GDM1 (cell line): ENCODE measurements around the gene RPS27L.
"Not testable (repeated sequence)": the region's sequence is repeated elsewhere in the genome, so short reads cannot be mapped to it uniquely, and the experiment has no call there.

ENCODE experiments used
- DNase-seq: peaks from one replicate; lab custom pipeline; 2025; lab: John Stamatoyannopoulos, UW

The RPS27L gene

DNA sequence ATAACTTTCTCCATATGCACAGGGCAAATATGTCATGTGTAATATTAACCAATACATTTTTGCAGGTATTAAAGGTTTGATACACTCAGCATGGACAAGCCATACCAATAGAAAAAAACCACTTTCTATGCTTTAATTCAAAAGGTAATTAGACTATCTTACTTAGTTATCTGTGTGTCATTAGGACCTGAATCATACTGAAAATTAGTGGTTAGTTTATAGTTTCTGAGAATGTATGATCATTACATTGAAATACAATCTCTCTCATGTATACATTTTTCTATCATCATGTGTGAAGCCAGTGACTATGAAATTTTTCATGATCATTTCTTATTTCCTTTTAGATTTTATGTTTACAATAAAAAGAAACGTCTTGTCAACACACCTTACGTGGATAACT, 16.3 kb downstream of the RPS27L start:
- DNase-seq = no peak

DNA sequence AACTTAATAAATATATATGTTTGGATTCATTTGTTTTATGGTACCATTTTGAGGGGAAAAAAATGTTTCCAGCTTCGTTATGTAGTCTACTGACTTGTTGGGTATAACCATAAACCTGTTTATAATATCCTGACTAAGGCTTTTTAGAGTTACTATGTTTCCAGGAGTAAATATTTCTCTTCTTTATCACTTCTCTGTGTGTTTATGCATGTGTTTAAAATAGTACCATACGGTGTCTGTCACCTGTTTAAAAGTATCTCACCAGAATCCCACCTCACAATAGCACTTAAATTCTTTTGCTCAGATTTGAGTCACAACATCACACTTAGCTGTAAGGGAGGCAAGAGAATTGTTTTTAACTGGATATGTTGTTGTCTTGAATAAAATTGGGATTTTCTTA, 20.5 kb downstream of the RPS27L start:
- no peak for DNase-seq

DNA sequence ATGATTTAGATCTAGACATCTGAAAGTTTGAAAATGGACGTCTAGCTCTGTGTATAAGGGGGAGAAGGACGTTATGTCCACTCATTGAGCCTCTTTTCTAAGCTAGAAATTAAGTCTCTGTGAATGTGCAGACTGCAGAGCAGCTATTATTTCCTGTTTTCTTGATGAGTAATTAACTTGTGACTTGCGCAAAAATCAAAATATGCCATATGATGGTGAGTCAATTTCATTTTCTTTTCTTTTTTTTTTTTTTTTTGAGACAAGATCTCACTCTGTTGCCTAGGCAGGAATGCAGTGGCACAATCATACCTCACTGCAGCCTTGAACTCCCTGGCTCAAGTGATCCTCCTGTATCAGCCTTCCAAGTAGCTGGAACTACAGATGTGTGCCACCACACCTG, 21.5 kb downstream of the RPS27L start:
- DNase-seq = no peak

DNA sequence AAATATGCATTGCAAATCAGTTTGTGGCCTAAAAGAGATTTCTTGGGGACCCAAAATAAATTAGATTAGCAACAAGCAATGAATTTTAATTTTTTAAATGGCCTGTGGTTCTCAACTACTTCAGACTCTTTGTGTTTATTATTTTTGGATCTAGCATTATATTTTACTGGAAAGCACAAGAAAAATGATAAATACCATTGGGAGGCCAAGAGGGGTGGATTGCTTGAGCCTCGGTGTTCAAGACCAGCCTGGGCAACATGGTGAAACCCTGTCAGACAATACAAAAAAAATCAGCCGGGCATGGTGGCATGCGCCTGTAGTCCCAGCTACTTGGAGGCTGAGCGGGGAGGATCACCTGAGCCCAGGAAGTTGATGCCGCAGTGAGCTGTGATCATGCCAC, 22.0 kb downstream of the RPS27L start:
- no peak for DNase-seq

DNA sequence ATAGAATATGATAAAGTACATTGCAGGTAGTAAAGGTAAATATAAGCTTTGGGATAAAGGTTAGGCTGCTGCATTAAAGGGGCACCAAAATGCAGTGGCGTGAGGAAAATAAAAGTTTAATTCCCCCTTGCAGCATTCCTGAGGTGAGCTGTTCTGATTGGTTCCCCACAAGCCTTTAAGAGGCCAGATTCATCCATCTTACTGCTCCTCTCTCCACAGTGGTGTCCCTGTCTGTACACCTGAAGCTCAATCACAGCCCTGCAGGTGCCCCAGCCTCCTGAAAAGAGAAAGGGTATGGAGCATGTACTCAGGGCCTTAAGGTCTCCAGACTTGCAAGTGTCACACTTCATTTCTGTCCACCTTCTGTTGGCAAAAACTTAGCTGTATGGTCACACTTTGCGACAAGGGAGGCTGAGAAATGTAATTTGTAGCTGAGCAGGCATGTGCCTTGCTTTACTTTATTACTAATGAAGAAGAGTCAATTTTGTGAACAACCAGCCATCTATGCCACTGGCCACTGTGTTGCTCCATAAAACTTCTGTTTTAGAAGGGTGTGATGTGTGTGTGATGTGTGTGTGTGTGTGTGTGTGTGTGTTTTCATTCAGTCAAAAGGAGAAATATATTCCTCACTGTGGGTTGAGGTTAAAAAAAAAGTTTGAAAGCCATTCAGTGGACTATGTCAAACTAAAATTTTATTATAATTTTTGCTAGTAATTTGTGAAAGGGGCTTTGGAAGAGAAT, 22.9 kb downstream of the RPS27L start:
- DNase-seq = no peak

DNA sequence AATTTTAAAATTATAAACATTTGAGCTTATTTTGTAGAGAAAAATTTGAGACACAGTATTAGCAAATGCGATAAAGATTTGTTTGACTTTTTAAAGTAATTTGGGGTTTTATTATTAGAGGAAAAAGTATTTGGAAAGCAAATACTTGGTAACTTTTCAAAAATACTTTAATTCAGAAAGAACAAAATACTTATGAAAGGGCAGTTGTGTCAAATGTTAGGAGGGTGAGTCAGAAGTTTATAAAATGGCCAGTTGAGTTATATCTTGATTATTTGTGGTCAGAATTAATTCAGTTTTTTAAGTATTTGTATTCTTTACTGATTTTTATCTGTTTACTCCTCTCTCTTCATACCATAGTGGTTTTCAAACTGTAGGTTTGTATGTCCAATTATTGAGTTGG, 23.5 kb downstream of the RPS27L start:
- no peak for DNase-seq

DNA sequence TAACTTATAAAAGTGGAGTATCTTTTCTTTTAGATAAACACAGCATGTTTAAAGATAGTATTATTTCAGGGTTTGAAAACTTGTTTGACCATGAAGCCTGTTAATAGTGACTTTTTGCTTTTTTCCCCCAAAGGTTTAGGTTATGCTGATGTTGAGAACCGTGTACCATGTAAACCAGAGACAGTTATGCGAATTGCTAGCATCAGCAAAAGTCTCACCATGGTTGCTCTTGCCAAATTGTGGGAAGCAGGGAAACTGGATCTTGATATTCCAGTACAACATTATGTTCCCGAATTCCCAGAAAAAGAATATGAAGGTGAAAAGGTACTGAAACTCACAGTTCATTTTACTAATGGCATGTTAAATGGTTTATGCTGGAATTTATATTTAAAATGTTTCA, 30.6 kb downstream of the RPS27L start:
- DNase-seq = no peak

DNA sequence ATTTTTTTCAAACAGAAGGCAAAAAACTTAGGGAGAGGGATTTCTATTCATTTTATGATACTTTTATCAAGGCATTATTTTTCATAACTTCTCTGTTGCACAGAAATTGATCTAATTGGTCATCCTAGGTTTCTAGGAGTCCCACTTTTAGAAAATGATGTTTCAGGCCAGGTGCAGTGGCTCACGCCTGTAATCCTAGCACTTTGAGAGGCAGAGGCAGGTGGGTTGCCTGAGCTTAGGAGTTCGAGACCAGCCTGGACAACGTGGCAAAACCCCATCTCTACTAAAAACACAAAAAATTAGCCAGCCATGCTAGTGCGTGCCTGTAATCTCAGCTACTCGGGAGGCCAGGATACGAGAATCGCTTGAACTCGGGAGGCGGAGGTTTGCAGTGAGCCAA, 32.8 kb downstream of the RPS27L start:
- DNase-seq = no peak

DNA sequence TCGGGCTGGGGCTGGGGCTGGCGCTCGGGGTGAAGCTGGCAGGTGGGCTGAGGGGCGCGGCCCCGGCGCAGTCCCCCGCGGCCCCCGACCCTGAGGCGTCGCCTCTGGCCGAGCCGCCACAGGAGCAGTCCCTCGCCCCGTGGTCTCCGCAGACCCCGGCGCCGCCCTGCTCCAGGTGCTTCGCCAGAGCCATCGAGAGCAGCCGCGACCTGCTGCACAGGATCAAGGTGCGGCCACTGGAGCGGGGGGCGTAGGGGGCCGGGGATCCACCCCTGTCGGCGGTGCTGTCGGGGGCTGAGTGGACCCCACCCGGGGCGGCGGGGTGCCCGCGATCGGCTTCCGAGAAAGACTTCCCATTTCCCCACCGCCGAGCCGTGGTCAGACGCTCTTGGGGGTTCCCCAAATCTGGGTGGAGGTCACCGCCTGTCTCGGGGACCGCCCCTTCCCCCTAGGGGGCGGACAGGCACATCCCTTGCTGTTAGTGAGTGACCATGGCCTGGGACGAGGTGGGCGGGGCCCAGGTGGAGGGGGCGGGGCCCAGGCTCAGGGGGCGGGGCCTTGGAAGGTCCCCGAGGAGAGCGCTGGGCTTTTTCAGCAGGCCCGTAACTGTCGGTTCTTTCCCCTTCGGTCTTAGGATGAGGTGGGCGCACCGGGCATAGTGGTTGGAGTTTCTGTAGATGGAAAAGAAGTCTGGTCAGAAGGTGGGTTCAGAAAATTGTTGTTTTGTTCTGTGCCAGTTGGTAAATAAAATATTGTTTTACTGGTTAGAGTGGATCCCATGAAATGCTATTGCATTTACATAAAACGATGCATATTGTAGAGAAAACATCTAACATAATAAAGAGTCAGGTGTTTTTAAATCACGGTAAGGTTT, 35.0 kb downstream of the RPS27L start:
- DNase-seq = peak; percentile 58

DNA sequence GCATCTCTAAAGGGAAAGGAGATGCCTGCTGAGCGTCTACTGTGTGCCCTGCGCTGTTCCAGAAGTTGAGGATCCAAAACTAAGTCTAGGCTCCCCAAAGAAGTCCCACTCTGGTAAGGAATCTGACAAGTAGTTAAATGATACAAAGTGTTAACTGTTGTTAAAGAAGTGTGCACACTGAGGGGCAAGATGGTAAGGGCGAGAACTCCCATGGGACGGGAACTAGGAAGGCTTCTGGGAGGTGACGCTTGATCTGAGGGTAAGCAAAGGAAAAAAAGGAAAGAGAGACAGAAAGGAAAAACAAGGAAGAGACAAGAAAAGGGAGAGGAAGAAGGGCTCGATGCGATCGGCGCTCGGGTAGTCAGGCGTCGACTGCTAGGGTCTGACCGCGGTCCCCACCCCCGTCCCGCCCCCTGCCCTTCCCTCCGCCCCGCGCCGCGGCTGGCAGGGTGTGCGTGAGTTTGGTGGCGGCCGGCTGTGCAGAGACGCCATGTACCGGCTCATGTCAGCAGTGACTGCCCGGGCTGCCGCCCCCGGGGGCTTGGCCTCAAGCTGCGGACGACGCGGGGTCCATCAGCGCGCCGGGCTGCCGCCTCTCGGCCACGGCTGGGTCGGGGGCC, 35.8 kb downstream of the RPS27L start, which contains the start of gene LACTB:
Gene LACTB, plus strand, starts transcription at position 480 of the 620 bp plus-strand sequence. Its CDS starts 11 bp downstream, at position 491.
- peak; percentile 85 for DNase-seq

DNA sequence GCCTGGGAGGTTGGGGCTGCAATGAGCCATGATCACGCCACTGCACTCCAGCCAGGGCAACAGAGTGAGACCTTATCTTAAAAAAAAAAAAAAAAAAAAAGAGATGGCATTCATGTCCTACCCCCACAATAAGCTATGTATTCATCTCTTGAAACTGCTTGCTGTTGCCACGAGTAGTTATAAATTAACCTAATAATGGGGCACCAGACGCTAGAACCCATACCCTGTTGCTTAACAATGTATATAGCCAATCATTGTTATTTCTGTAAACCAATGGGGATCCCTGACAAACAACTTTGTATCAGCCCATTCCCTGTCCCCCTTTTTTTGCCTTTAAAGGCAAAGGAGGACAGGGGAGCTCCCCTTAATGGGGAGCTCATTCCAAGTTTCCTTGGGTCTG, 38.4 kb downstream of the RPS27L start:
- no peak for DNase-seq

DNA sequence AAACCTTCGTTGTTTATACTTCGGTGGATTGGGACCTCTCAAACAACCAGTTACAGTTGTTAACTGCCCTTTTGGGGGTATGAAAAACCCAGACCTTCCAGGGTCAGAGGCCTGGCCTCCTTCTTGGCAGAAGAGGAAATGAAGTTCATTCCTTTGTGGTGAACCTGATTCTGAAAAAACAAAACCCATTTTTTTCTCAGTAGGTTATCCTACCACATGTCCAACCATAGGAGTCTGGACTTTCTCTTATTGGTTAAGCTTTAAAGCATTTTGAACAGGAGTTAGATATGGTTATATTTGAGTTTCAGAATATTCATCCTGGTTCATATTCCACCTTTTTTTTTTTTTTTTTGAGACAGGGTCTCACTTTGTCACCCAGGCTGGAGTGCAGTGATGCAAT, 42.8 kb downstream of the RPS27L start:
- no peak for DNase-seq

DNA sequence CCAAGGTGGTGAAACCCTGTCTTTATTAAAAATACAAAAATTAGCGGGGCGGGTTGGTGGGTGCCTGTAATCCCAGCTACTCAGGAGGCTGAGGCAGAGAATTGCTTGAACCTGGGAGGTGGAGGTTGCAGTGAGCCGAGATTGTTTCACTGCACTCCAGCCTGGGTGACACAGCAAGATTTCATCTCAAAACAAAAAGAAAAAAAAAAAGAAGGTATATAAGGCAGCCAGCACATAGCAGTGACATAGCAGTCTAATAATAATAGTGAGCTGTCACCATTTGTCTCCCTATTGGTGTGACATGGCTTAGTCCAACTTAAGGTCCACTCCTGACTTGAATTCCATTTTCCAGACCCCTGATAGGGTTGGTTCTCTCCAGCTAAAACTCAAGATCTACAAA, 44.4 kb downstream of the RPS27L start:
- DNase-seq = no peak

DNA sequence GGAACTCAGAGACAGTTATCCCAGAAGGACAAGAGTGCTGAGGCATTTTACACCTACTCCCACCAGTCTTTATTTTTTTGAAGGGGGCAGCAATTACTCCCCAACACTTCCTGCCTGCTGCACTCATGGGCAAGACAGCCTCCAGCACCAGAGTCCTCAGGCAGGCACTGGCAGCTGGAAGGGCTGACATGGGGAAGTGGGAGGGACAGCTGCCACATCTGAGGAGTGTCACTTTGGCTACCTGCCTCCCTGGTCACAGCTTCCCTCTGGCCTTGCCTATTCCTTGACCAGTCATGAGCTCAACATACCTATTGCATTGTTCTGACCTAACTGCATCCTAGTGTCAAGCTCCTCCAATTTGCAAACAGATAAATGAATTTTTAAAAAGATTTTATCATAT, 45.8 kb downstream of the RPS27L start:
- DNase-seq = no peak

DNA sequence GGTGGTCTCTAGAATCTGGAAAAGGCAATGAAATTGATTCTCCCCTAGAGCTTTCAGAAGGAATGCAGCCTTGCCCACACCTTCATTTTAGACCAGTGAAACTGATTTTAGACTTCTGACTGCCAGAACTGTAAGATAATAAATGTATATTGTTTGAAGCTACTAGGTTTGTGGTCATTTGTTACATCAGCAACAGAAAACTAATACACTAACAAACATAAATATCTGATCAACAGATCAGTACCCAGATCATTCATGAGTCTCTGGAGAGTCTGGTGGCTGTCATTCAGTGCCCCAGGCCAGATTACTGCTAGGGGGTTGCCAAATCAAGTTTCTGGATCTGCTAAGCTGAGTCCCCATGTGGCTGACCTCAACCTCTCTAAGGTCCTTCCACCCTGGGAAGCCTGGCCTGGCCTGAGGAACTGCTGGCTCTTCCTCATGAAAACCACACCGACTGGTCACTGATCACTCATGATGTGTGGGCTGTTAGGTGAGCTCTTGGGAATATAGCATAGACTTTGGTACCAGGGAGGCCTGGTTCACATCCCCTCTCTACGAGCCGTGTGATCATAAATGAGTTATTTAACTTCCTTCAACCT, 46.8 kb downstream of the RPS27L start:
- DNase-seq = no peak

DNA sequence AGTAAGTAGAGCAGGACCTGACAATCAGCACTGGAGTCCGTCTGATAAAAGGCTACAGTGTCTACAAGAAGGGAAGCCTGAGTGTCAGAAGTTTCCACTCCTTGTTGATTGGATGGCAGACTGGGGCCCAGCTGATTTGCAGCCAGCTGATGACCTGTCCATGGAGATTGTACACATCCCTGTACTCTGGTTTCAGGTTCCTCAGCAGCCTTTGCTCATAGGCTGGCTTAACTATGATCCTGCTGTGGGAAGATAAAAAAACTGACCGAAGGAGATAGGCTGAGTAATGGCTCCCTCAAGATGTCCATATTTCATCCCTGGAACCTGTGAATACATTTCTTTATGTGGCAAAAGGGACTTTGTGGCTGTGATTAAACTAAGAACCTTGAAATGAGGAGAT, 47.4 kb downstream of the RPS27L start:
- DNase-seq = no peak

DNA sequence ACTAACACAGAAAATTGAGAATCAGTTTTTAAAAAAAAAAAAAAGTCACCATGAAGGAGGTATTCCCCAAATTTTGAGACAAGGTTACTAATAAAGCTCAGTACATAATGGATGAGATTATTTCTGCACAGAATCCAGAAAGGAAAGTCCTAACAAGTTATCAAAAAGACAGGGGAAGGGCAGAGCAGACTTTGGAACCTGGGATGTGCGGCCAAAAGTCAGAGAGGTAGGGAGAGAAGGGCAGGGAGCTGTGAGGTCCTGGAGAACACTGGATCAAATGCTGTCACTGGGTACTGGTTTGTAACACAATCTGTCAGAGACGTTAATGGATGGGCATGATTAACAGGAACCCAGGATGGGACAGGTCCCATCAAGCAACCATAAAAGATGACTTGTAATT, 47.8 kb downstream of the RPS27L start:
- no peak for DNase-seq

DNA sequence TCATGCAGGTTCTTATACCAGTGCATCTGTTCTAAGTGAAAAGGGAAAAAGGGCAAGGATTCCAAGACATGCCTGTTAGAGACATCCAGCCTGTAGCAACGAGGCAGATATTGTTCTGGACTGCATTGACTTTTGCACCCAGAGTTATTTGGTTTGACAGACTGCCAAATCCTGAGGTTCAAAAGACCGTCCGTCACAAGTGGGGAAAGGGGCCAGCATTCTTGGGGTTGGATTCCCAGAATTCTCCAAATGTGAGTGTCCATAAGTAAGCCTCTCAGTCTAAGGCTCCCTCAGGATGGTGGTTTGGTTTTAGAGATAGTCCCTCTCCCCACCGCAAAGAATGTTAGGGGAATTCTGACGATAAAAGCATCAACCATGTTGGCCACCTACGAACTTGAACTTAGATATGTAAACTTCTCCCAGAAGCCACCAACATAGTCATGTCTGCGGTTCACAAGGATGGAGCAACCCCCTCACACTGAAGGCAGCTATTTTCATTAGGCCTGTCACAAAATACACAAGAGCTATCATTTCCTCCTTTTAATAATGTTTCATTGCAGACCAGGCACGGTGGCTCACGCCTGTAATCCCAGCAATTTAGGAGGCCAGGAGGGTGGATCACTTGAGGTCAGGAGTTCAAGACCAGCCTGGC, 49.3 kb downstream of the RPS27L start:
- no peak for DNase-seq

DNA sequence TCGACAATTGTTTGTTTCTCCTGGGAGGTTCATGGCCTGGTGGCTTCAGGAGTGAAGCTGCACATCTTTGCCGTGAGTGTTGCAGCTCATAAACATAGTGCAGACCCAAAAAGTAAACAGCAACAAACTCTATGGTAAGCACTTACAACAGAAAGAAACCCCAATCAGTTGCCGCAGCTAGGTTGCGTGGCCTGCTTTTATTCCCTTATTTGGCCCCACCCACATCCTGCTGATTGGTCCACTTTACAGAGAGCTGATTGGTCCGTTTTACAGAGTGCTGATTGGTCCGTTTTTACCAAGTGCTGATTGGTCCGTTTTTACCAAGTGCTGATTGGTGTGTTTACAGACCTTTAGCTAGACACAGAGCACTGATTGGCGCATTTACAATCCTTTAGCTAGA, 51.9 kb downstream of the RPS27L start:
- not testable (repeated sequence) for DNase-seq

DNA sequence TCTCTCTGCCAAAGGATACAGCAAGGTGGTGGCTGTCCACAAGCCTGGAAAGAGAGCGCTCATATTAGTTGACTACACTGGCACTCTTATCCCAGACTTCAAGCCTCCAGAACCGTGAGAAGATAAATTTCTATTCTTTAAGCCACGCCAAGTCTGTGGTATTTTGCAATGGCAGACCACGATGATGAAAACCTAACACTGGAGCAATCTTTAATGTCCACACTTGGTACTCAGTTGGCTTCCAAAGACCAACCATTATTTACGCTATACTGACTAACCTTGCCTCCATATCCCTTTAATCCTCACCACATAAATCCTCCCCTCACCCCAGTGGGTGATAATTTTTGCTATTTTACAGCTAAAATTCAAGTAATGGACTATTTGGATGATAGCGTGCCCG, 52.5 kb downstream of the RPS27L start:
- no peak for DNase-seq

DNA sequence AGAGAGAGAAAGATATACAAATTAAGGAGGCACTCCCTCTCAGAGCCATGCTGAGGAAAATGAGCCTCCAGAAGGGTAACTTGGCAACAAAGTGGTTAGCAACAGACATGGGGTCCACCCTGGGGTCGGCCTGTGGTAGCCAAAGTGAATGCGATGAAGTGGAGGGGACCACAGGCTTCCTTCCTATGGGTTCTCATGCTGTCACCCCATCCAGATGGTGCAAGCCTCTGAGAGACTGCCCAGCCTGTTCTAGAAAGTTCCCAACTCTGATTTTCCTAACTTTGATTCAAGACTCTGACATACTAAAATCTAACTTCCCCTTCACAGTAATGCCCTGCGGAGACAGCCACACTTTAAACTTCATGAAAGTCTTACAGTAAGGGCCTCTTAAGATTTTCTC, 53.9 kb downstream of the RPS27L start:
- no peak for DNase-seq

DNA sequence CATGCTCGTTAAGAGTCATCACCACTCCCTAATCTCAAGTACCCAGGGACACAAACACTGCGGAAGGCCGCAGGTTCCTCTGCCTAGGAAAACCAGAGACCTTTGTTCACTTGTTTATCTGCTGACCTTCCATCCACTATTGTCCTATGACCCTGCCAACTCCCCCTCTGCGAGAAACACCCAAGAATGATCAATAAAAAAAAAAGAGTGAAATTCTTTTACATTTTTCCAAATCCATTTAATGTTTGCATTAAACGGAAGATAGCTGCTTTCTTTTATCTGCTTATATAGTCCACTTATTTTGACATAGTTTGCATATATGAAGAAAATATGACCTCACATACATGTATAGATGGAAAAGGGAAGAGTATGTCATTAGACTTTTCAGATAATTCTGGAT, 57.7 kb downstream of the RPS27L start:
- DNase-seq = not testable (repeated sequence)
